Transverse colon (tissue), 4 donors: ENCODE measurements around the gene TAPT1.

Source experiments
- CTCF ChIP-seq, 5 experiments: fragments of 200-600 bp in 3 of 5; fragments of 450-650 bp in 2 of 5; sonication (generic) in 3 of 5; IDR thresholded peaks; 1 replicate in 2 of 5; 2 replicates in 3 of 5; pipeline ENCODE4 v1.5.1; 2016 to 2017; ENCODE audit warnings: antibody characterized with exemption in 5 of 5, inconsistent platforms in 3 of 5, mild to moderate bottlenecking in 2 of 5, moderate library complexity in 1 of 5
- EP300 ChIP-seq: sonication (generic); formaldehyde crosslinking; IDR thresholded peaks from one replicate; pipeline ENCODE4 v1.6.1; 2017; ENCODE audit warnings: antibody characterized with exemption, low read depth
- POLR2A ChIP-seq: fragments of 450-650 bp; IDR thresholded peaks from one replicate; pipeline ENCODE4 v1.6.1; 2016; ENCODE audit warnings: antibody characterized with exemption, mild to moderate bottlenecking, moderate library complexity
- POLR2AphosphoS5 ChIP-seq, 3 donors: sonication (generic); formaldehyde crosslinking; IDR thresholded peaks; one replicate each; pipeline ENCODE4 v1.6.1; 2016; ENCODE audit warnings: antibody characterized with exemption in 3 of 3

- TF ChIP-seq POLR2A (no peak), POLR2AphosphoS5 (IDR thresholded peaks at IDR 0.05) (no peak), CTCF (IDR thresholded peaks at IDR 0.05) (no peak), EP300 (no peak)
Measured at GRCh38 chr4:16117164-16117563, 109.1 kb downstream of the TAPT1 start.
